ENCODE measurements around the gene THADA.

GRCh38 chr2:43348908-43349661, 246.8 kb downstream of the THADA start:
- TF ChIP-seq CTCF (IDR thresholded peaks at IDR 0.05) (no peak), EZH2 (IDR thresholded peaks at IDR 0.05) (no peak)

Data from neural progenitor cell (in vitro differentiated cells).